Erythroblast (primary cell): ENCODE measurements around the gene GJB3.
"Not testable (repeated sequence)": the region's sequence is repeated elsewhere in the genome, so short reads cannot be mapped to it uniquely, and the experiment has no call there.

Experiments used
- DNase-seq, 2 experiments: peaks; one replicate each; lab custom pipeline; 2025; lab: John Stamatoyannopoulos, UW
- GATA1 ChIP-seq: IDR thresholded peaks from 2 replicates; pipeline ENCODE4 v1.6.1; 2011; ENCODE audit warnings: low read depth, mild to moderate bottlenecking, control low read depth, low read length, moderate library complexity
- POLR2A ChIP-seq: IDR thresholded peaks from 2 replicates; pipeline ENCODE4 v1.6.1; 2011; ENCODE audit warnings: mild to moderate bottlenecking, low read length

GJB3 gene

DNA sequence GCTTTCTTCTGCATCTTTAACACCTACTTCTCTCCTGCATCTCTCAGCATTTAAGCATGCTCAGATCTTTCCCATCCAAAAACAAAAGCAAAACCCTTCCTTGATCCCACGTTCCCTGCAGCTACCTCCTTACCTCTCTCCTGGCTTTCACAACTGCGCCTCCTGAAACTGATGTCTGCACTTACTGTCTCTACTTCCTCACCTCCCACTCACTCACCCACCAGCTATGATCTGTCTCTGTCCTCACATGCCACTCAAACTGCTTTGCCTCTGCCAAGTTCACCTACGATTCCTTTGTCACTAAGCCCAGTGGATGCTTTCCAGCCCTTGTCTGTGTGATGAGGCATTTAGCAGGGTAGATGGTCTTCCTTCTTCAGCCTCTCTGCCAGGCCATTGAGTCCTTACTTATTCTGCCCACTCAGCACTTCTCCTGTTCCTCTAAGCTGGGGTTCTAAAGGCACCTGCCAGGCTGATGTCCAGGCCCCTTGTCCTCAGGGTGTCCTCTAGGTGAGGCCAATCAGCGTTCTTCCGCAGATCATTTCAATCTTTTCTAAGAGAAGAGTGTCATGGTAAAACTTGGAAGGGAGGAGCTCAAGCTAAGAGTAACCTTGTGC, 10.0 kb upstream of the GJB3 start:
- no peak for DNase-seq
- TF ChIP-seq POLR2A (no peak), GATA1 (no peak)

DNA sequence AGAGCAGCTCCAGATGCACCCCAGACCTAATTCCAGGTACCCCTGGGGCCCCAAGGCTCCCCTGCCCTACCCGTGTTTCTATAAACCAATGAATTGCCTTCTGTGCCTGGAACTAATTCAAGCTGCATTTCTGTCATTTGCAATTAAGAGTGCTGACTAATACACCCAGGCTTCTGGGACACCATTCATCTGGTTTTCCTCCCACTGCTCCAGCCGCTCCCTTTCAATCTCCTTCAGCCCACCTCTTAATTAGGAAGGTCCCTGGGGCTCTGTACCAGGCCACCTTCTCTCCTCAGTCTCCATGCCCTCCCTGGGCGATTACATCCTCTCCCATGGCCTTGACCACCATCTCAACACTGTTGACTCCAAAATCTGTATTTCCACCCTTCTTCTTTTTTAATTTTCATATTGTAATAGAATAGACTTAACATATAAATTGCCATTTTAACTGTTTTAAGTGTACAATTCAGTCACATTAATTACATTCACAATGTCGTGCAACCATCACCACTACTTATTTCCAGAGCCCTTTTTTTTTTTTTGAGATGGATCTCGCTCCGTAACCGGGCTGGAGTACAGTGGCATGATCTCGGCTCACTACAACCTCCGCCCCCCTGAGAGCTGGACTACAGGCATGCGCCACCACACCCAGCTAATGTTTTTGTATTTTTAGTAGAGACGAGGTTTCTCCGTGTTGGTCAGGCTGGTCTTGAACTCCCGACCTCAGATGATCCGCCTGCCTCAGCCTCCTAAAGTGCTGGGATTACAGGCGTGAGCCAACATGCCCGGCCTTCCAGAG, 9.2 kb upstream of the GJB3 start:
- TF ChIP-seq GATA1 (no peak), POLR2A (no peak)
- DNase-seq: no peak

GRCh38 chr1:34773114-34773513, 7.9 kb upstream of the GJB3 start:
- DNase-seq: not testable (repeated sequence)

GRCh38 chr1:34774957-34775356, 6.1 kb upstream of the GJB3 start:
- DNase-seq: no peak
- TF ChIP-seq POLR2A (no peak), GATA1 (no peak)

DNA sequence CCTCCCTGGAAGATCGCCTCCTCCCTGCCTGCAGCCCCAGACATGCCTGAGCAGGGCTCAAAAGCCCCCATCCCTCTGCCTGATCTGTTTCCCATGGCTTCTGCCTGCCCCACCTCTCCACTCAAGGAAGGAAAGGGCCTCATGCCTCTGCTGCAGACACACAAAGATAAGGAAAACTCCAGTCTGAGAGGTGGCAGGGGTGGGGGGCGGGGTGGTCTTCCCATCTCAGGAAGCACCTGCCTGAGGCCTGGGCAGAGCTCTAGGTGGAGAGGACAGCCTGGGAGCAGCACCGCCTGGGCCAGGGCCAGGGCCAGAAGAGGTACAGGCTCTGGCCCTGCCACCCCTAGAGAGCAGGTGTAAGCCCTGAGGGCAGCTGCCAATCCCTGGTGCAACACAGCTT, 4.1 kb upstream of the GJB3 start:
- no peak for DNase-seq
- TF ChIP-seq POLR2A: no peak
- no peak for TF ChIP-seq GATA1

GRCh38 chr1:34777519-34778321, 3.3 kb upstream of the GJB3 start:
- no peak for DNase-seq
- TF ChIP-seq POLR2A (no peak), GATA1 (no peak)

GRCh38 chr1:34778381-34778780, 2.6 kb upstream of the GJB3 start:
- TF ChIP-seq POLR2A: no peak
- no peak for TF ChIP-seq GATA1
- DNase-seq: no peak

- DNase-seq: no peak
- TF ChIP-seq POLR2A (no peak), GATA1 (no peak)
Observed at GRCh38 chr1:34779005-34779404, 2.0 kb upstream of the GJB3 start.

- TF ChIP-seq POLR2A (no peak), GATA1 (no peak)
- no peak for DNase-seq
Observed at GRCh38 chr1:34779526-34779925, 1.5 kb upstream of the GJB3 start.

- DNase-seq: no peak
- TF ChIP-seq GATA1: no peak
- no peak for TF ChIP-seq POLR2A
Observed at GRCh38 chr1:34779962-34780361, 1.1 kb upstream of the GJB3 start.

DNA sequence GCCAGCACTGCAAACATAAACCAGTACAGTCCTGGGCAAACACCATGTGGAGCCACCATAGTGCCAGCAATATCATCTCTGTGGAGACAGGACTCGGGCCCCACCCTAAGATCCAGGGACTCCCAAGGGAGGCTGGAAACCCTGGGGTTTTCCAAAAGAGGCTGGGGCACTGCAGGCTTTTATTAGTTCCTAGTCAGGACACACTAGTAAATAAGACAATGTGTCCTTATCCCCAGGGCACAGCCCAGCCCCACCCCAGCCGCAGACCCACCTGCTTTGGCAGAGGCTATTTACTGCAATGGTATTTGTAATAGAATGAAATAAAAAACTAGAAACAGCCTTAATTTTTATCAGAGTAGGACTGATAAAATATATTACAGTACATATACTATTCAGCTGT, 486 bp upstream of the GJB3 start:
- no peak for DNase-seq
- TF ChIP-seq POLR2A (no peak), GATA1 (no peak)

DNA sequence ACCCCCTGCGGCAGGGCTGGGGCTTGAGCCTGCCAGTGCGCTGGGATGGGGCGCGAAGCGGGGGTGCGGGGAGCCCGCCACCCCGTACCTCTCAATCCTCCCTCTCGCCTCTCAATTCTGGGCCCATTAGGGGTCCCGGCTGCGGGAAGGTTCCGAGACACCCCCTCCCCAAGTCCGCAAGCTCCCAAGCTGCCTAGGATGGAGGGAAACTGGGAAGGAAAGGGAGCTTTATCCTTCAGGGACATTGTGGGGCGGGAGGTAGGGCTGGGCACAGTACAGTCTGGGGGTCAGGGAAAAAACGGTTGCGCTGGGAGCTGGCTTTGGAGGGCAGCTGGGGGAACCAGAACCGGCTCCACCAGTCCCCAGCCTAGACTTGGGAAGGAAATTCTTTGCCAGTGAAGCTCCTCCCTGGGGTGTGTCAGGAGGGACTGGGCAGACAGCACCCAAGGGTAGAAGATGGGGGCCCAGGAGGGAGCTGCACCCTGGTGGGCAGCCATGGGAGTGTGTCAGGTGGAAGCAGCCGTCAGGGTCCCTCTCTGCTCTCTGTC, 904 bp downstream of the GJB3 start:
- TF ChIP-seq POLR2A (no peak), GATA1 (no peak)
- no peak for DNase-seq

- no peak for DNase-seq
- TF ChIP-seq POLR2A (no peak), GATA1 (no peak)
Observed at GRCh38 chr1:34784751-34785221, 3.8 kb downstream of the GJB3 start.
